ENCODE data around the gene FOXP1. TPM values are rescaled to one million over a fixed set of nuclear protein-coding genes. Genes with fewer than 3 reads are reported as not detected.

The FOXP1 gene
- total and polyA plus RNA-seq, 2 of the 13 experiments (the other 11 are each of a cell fraction or from before 2014, with no cell fraction given): 40.4 to 59.0 TPM

- TF ChIP-seq AHR (CRISPR knock-in tag; IDR thresholded peaks at IDR 0.05) (no peak), ZBTB37 (CRISPR knock-in tag; IDR thresholded peaks at IDR 0.05) (0 out of 2 replicates have a peak, but pooled peaks have one; percentile 43), HNF4G (IDR thresholded peaks at IDR 0.05; ENCODE audit: borderline replicate concordance, low read depth, low read length) (peak; percentile 90), HNF4G (CRISPR knock-in tag; IDR thresholded peaks at IDR 0.05; ENCODE audit: borderline replicate concordance, low read depth) (0 out of 2 replicates have a peak, but pooled peaks have one; percentile 30), PAWR (CRISPR knock-in tag; IDR thresholded peaks at IDR 0.05; ENCODE audit: borderline replicate concordance) (no peak), MED13 (CRISPR knock-in tag; IDR thresholded peaks at IDR 0.05) (0 out of 2 replicates have a peak, but pooled peaks have one; percentile 14), ZNF883 (CRISPR knock-in tag; IDR thresholded peaks at IDR 0.05; ENCODE audit: not compliant biosample characterization) (no peak), CCDC6 (CRISPR knock-in tag; IDR thresholded peaks at IDR 0.05) (0 out of 2 replicates have a peak, but pooled peaks have one; percentile 46), NCOR1 (IDR thresholded peaks at IDR 0.05; ENCODE audit: borderline replicate concordance, low read length) (peak; percentile 67; the same call in 1 of the 2 replicates), HNF1A (IDR thresholded peaks at IDR 0.05; ENCODE audit: low read depth) (peak; percentile 65), HNF1A (CRISPR knock-in tag; IDR thresholded peaks at IDR 0.05; ENCODE audit: borderline replicate concordance) (peak; percentile 48; the same call in 1 of the 2 replicates), ZNF12 (CRISPR knock-in tag; IDR thresholded peaks at IDR 0.05) (peak; percentile 35; the same call in 1 of the 2 replicates), ZNF713 (CRISPR knock-in tag; IDR thresholded peaks at IDR 0.05) (no peak)
- TF ChIP-seq, protein P1, sequence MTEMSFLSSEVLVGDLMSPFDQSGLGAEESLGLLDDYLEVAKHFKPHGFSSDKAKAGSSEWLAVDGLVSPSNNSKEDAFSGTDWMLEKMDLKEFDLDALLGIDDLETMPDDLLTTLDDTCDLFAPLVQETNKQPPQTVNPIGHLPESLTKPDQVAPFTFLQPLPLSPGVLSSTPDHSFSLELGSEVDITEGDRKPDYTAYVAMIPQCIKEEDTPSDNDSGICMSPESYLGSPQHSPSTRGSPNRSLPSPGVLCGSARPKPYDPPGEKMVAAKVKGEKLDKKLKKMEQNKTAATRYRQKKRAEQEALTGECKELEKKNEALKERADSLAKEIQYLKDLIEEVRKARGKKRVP (CRISPR knock-in tag; IDR thresholded peaks at IDR 0.05): peak in 1 of 2 experiments; percentile 93; a peak in 3 of 4 replicates
- TF ChIP-seq, protein P2, sequence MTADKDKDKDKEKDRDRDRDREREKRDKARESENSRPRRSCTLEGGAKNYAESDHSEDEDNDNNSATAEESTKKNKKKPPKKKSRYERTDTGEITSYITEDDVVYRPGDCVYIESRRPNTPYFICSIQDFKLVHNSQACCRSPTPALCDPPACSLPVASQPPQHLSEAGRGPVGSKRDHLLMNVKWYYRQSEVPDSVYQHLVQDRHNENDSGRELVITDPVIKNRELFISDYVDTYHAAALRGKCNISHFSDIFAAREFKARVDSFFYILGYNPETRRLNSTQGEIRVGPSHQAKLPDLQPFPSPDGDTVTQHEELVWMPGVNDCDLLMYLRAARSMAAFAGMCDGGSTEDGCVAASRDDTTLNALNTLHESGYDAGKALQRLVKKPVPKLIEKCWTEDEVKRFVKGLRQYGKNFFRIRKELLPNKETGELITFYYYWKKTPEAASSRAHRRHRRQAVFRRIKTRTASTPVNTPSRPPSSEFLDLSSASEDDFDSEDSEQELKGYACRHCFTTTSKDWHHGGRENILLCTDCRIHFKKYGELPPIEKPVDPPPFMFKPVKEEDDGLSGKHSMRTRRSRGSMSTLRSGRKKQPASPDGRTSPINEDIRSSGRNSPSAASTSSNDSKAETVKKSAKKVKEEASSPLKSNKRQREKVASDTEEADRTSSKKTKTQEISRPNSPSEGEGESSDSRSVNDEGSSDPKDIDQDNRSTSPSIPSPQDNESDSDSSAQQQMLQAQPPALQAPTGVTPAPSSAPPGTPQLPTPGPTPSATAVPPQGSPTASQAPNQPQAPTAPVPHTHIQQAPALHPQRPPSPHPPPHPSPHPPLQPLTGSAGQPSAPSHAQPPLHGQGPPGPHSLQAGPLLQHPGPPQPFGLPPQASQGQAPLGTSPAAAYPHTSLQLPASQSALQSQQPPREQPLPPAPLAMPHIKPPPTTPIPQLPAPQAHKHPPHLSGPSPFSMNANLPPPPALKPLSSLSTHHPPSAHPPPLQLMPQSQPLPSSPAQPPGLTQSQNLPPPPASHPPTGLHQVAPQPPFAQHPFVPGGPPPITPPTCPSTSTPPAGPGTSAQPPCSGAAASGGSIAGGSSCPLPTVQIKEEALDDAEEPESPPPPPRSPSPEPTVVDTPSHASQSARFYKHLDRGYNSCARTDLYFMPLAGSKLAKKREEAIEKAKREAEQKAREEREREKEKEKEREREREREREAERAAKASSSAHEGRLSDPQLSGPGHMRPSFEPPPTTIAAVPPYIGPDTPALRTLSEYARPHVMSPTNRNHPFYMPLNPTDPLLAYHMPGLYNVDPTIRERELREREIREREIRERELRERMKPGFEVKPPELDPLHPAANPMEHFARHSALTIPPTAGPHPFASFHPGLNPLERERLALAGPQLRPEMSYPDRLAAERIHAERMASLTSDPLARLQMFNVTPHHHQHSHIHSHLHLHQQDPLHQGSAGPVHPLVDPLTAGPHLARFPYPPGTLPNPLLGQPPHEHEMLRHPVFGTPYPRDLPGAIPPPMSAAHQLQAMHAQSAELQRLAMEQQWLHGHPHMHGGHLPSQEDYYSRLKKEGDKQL (CRISPR knock-in tag; IDR thresholded peaks at IDR 0.05; ENCODE audit: low read depth): 0 out of 2 replicates have a peak, but pooled peaks have one; percentile 39
Measured at GRCh38 chr3:71547249-71548198, 36.0 kb downstream of the FOXP1 start (continued).
